ENCODE data around the gene KLF2. TPM values are rescaled to one million over a fixed set of nuclear protein-coding genes. Genes with fewer than 3 reads are reported as not detected.

Gene KLF2
- total and polyA plus RNA-seq, 2 donors (not counting 1 experiment from before 2014, with no cell fraction given): 242 to 3,965 TPM

DNA sequence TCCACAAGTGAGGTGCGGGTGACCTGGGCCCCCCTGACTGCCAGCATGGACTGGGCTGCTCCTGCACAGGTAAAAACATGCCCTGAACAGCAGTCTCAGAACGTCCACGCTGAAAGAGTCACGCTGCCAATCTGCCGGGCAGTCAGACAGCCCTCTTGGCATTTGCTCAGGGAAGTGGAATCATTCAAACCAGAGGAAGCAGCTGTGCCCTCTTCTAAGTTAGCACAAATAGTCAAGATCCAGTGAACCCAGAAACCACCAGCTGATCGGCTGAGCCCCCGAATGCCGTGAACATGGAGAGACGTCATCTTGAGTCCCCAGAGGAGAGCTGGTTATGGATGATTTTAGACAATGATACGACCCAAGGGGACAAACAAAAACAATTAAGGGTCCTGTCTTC is 34.4 kb downstream of the KLF2 start:
- peak overlapping the region; percentile 87 for H3K27ac Mint-ChIP-seq
- TF ChIP-seq EZH2 (IDR thresholded peaks at IDR 0.05; ENCODE audit: borderline replicate concordance, insufficient read depth, low read depth, low read length, poor library complexity, severe bottlenecking): no peak
- TF ChIP-seq, protein P1, sequence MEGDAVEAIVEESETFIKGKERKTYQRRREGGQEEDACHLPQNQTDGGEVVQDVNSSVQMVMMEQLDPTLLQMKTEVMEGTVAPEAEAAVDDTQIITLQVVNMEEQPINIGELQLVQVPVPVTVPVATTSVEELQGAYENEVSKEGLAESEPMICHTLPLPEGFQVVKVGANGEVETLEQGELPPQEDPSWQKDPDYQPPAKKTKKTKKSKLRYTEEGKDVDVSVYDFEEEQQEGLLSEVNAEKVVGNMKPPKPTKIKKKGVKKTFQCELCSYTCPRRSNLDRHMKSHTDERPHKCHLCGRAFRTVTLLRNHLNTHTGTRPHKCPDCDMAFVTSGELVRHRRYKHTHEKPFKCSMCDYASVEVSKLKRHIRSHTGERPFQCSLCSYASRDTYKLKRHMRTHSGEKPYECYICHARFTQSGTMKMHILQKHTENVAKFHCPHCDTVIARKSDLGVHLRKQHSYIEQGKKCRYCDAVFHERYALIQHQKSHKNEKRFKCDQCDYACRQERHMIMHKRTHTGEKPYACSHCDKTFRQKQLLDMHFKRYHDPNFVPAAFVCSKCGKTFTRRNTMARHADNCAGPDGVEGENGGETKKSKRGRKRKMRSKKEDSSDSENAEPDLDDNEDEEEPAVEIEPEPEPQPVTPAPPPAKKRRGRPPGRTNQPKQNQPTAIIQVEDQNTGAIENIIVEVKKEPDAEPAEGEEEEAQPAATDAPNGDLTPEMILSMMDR (IDR thresholded peaks at IDR 0.05): no peak
- Histone ChIP-seq H3K4me2 (replicated peaks; ENCODE audit: low read depth, low read length, poor library complexity, severe bottlenecking) (peak overlapping the region; percentile 61), H2AFZ (ENCODE audit: insufficient read depth, low read depth, low read length, poor library complexity, severe bottlenecking) (no peak overlapping the region), H3K9me3 (ENCODE audit: control extremely low read depth in 1 of 3, control insufficient read depth in 2 of 3, insufficient read depth in 1 of 3, low read length in 2 of 3) (no peaks in the 10 kb centered on the region), H4K20me1 (ENCODE audit: control insufficient read depth, insufficient read depth, low read length, poor library complexity, severe bottlenecking) (no peaks in the 10 kb centered on the region), H3K9ac (ENCODE audit: low read length) (peak overlapping the region; percentile 7), H3K79me2 (ENCODE audit: control insufficient read depth, insufficient read depth, low read length) (peaks cover 66% of the 10 kb centered on the region), H3K27me3 (replicated peaks in 1 of 4; ENCODE audit: control extremely low read depth in 1 of 4, control insufficient read depth in 3 of 4, insufficient read depth in 4 of 4, low read length in 3 of 4) (no peaks in the 10 kb centered on the region), H3K36me3 (replicated peaks in 1 of 2; ENCODE audit: control extremely low read depth in 1 of 2, control insufficient read depth in 1 of 2, extremely low read depth in 1 of 2, insufficient read depth in 2 of 2, low read length in 1 of 2) (peaks cover 0 to 15% of the 10 kb centered on the region in 2 experiments), H3K4me3 (ENCODE audit: control extremely low read depth in 1 of 5, extremely low read depth in 1 of 5, insufficient read depth in 1 of 5, low read depth in 2 of 5, low read length in 4 of 5) (peak overlapping the region in 1 of 5 experiments; percentile 13), H3K4me1 (ENCODE audit: control insufficient read depth in 2 of 2, insufficient read depth in 2 of 2, low read length in 2 of 2) (peaks cover 69 to 93% of the 10 kb centered on the region in 2 donors), H3K27ac (ENCODE audit: low read length in 2 of 2) (peak overlapping the region in 1 of 2 donors; percentile 28)
- WGBS (ENCODE audit: insufficient coverage): 22% methylated on average over 5 of the region's 10 CpGs
- no peaks in the 10 kb centered on the region for H3K9me3 Mint-ChIP-seq (ENCODE audit: insufficient read depth)
- intact Hi-C loops (cut with micrococcal nuclease): loop anchor here (2.0 kb wide), 1 partner anchor 16 kb away; no protein-coding TSS in a partner anchor
- CTCF ChIA-PET: interaction anchor here (0.7 to 3.0 kb wide), 9 partner anchors 8 to 59 kb away, joined by 3 to 12 read pairs (median 7); no protein-coding TSS in a partner anchor
- H3K4me3 Mint-ChIP-seq: peak overlapping the region; percentile 55
- POLR2A ChIA-PET: interaction anchor here (1.0 to 5.1 kb wide), 8 partner anchors 8 to 58 kb away, joined by 3 to 50 read pairs (median 5); partner anchors contain the start of gene KLF2
- ATAC-seq (ENCODE audit: low read depth) (peak; percentile 77), DNase-seq (peak; percentile 79)
- no peaks in the 10 kb centered on the region for H3K27me3 Mint-ChIP-seq
- H3K4me1 Mint-ChIP-seq: peaks cover 85% of the 10 kb centered on the region

DNA sequence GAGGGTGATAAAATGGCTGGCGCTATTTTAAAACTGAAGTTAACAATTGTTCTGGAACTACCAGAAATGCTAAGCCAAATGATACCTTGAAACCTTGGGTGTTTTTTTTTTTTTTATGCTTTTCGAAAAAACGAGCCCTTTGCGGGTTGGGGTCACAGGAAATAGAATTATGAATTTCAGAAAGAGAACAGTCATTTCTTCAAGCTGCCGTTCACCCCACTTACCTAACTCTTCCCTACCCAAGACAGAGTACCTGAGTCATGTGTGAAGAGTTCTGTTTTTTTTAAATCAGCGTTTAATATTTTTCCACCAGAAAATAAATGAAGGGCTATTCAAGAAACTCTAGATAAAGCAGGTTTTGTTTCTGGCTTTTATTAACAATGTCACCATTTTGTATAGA is 35.3 kb downstream of the KLF2 start:
- no CpG with 5 or more reads among the region's 6 CpGs for WGBS (ENCODE audit: insufficient coverage)
- POLR2A ChIA-PET: interaction anchor here (1.0 to 5.1 kb wide), 6 partner anchors 10 to 57 kb away, joined by 3 to 50 read pairs (median 4); partner anchors contain the start of gene KLF2
- no peaks in the 10 kb centered on the region for H4K20me1 ChIP-seq (ENCODE audit: control insufficient read depth, insufficient read depth, low read length, poor library complexity, severe bottlenecking)
- peaks cover 87% of the 10 kb centered on the region for H3K4me1 Mint-ChIP-seq
- H3K27ac Mint-ChIP-seq: peak overlapping the region; percentile 87
- H3K27me3 Mint-ChIP-seq: no peaks in the 10 kb centered on the region
- H3K4me1 ChIP-seq (ENCODE audit: control insufficient read depth in 2 of 2, insufficient read depth in 2 of 2, low read length in 2 of 2): peaks cover 73 to 97% of the 10 kb centered on the region in 2 donors
- no peak overlapping the region for H3K27ac ChIP-seq (ENCODE audit: low read length in 2 of 2)
- DNase-seq: no peak
- no peaks in the 10 kb centered on the region for H3K9me3 Mint-ChIP-seq (ENCODE audit: insufficient read depth)
- H3K27me3 ChIP-seq (replicated peaks in 1 of 4; ENCODE audit: control extremely low read depth in 1 of 4, control insufficient read depth in 3 of 4, insufficient read depth in 4 of 4, low read length in 3 of 4): no peaks in the 10 kb centered on the region
- H3K4me3 ChIP-seq (ENCODE audit: control extremely low read depth in 1 of 5, extremely low read depth in 1 of 5, insufficient read depth in 1 of 5, low read depth in 2 of 5, low read length in 4 of 5): no peak overlapping the region
- ATAC-seq (ENCODE audit: low read depth): no peak
- TF ChIP-seq, protein P1 (IDR thresholded peaks at IDR 0.05): no peak
- TF ChIP-seq EZH2 (IDR thresholded peaks at IDR 0.05; ENCODE audit: borderline replicate concordance, insufficient read depth, low read depth, low read length, poor library complexity, severe bottlenecking): no peak
- no peak overlapping the region for H3K9ac ChIP-seq (ENCODE audit: low read length)
- peak overlapping the region; percentile 61 for H3K4me2 ChIP-seq (replicated peaks; ENCODE audit: low read depth, low read length, poor library complexity, severe bottlenecking)
- no peak overlapping the region for H2AFZ ChIP-seq (ENCODE audit: insufficient read depth, low read depth, low read length, poor library complexity, severe bottlenecking)
- H3K36me3 ChIP-seq (replicated peaks in 1 of 2; ENCODE audit: control extremely low read depth in 1 of 2, control insufficient read depth in 1 of 2, extremely low read depth in 1 of 2, insufficient read depth in 2 of 2, low read length in 1 of 2): peaks cover 0 to 15% of the 10 kb centered on the region in 2 experiments
- H3K4me3 Mint-ChIP-seq: no peak overlapping the region
- H3K9me3 ChIP-seq (ENCODE audit: control extremely low read depth in 1 of 3, control insufficient read depth in 2 of 3, insufficient read depth in 1 of 3, low read length in 2 of 3): no peaks in the 10 kb centered on the region
- CTCF ChIA-PET: interaction anchor here (1.2 to 3.0 kb wide), 5 partner anchors 12 to 102 kb away, joined by 3 to 12 read pairs (median 7); no protein-coding TSS in a partner anchor
- intact Hi-C loops (cut with micrococcal nuclease): loop anchor here (2.0 kb wide), 1 partner anchor 17 kb away; no protein-coding TSS in a partner anchor
- peaks cover 66% of the 10 kb centered on the region for H3K79me2 ChIP-seq (ENCODE audit: control insufficient read depth, insufficient read depth, low read length)

Data from B cell (primary cell).